Measurements from ENCODE around the gene EPB41L1.

EPB41L1 gene

DNA sequence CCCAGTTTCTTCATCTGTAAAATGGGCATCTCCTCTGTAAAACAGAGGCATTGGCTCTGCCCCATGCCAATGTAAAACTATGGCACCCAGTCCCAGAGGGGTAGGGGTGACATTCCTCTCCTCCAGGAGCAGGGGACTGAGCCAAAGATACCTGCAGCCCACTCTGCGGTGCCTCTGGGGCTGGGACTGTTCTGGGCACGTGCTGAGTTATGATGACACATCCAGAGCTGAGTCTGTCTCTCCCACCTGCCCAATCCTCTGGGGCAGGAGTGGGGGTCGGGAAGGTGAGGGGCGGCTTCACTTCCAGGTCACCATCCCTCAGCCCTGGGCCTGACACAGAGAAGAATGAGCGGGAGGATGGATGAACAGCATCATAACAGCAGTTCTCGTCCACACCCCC lies 111.6 kb downstream of the EPB41L1 start:
- DNase-seq, result no peak

DNA sequence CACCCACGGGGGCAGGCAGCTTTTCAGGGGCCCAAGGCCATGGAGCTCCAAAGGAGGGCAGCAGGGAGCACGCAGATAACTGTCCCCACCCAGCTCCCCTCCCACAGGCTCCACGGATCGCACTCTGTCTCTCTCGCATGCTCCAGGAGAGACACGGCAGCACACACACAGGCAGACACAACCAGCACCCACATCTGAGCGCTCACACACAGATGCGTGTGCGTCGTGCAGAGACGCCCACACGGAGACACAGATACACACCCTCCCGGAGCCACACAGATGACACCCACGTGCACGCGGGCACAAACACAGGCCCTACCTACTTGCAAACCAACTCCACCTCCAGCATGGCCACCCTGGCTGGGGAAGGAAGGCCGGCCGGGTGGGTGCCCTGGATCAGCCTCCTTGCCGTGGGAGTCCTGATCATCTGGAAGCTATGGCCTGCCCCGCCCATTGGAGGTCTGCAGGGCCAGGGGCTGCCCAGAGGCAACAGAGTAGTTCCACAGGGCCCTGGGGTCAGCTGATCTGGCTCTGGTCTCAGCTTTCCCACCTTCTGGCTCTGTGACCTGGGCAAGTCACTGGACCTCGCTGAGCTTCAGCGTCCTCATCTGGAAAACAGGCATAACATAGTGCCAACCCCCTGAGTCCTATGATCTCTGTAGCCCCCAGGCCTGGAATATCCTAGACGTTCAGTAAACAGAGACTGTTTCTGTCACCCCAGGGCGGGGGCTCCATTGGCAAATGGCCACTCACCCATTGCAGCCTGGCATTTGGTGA lies 113.3 kb downstream of the EPB41L1 start:
- no peak for DNase-seq

DNA sequence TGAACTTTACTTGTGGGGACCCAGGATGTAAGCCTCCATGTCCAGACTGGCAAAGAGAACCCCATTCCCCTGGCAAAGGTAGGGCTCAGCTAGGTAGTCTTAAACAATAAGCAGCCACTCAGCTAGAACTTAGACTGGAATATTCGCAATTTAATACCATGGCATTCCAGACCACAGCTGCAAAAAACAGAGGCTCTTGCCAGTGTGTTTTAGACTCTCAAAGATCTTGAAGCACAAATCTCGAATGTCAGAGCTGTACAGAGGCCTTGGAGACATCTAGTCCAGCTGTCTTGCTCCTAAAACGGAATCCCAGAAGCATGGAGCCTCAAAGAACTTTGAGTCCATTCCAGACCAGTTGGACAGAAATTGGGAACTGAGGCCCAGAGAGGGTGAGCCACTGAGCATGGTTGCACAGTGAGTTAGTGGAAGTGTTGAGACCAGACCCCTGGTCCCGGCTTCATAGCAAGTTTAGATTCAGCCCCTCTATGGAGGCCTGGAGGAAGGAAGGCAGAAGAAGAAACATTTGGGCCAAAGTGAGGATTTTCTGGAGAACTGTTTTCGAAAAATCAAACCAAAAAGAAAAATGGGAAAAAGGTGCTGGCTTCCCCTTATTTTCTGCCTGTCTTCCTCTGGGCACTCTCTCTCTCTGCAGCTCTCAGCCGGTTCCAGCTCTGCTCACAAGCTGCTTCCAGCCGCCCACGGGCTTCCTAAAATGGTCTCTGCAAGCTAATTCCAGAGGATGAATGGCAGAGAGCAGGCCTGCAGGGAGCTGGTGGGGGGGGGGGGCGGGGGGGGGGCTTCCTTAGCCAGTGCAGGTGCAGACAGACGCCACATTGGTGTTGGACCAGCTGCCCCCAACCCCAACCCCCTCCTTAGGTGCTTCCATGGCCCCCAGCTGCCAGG lies 114.2 kb downstream of the EPB41L1 start:
- no peak for DNase-seq

DNA sequence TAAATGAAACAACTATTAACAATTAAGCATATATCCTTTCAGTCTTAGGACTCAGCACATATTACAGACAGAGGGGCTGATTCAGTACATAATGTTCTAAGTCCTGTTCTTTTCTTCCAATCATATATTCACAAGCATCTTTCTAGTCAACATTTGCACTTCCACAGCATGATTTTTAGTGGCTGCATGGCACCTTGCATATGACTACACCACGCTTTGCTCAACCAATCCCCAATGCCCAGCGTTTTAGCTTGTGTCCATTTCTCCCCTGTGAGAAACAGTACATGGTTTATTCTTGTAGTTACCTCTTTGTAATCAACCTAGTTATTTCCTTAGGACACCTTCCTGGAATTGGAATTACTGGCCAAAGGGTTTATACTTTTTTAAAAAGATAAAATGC lies 115.0 kb downstream of the EPB41L1 start:
- no peak for DNase-seq

DNA sequence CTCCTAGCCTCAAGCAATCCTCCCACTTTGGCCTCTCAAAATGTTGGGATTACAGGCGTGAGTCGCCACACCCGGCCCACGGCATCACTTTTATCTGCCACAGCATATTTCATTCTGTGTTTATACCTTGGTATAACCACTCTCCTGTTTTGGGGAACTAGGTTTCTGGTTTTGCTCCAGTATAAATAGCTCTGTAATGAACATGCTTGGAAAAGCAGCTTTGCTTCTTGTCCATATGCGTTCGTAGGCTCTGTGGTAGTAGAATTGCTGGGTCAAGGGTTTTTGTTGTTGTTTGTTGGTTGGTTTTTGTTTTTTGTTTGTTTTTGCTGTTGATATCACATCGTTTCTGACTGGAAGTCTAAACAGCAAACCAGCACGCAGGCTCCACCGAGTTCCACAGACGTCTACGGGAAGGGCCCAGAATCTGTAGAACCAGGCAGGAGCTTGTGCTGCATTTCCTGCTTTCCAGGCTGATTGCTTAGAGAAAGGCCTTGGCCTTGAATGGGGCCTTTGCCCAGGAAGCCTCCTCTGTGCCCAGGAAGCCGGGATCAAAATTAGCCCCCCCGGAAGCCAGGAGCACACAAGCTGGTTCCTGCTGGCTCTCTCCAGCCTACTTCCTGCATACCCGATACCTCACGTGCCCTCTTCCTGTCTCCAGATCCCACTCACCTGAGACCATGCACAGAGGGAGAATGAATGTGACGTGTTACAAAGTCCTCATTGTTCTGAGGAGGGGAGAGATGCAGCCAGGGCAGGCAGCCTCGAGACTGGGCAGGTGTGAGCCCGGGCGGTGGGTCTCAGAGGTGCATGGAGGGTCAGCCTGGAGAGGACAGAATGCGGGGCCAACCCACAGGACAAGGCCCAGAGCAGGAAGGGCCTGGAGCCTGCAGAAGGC lies 116.5 kb downstream of the EPB41L1 start:
- no peak for DNase-seq

DNA sequence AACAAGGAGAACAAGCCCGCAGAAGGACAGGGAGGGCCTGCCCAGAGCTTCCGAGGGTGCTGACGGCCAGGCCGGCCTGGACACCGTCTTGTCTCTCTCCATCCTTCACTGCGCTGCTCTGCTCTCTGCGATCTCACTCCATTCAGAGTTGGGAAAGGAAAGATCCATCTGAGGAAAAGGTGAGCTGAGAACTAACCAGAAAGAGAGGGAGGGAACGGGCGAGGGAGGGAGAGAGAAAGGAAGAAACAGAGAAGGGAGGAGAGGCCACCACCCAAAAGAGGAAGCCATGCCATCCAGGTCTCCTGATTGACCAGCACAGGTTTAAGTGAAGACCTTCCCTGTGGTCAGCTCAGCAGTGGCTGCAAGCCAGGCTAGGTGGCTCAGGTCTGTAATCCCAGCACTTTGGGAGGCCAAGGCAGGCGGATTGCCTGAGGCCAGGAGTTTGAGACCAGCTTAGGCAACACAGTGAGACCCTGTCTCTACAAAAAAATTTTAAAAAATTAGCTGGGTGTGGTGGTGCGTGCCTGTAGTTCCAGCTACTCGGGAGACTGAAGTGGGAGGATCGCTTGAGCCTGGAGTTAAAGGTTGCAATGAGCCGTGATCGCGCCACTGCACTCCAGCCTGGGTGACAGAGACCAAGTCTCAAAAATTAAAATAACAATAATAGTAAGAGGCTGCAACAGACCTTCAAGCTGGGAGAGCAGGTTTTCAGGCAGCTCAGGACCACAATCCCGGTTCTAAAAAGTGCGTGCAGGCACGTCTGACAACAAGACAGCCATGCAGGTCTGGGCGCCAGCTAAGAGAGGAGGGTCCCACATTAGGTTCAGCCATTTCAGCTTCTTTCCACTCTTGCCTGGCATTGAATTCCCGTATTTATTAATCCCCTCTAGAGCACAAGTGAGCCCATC lies 117.4 kb downstream of the EPB41L1 start:
- DNase-seq, result no peak

DNA sequence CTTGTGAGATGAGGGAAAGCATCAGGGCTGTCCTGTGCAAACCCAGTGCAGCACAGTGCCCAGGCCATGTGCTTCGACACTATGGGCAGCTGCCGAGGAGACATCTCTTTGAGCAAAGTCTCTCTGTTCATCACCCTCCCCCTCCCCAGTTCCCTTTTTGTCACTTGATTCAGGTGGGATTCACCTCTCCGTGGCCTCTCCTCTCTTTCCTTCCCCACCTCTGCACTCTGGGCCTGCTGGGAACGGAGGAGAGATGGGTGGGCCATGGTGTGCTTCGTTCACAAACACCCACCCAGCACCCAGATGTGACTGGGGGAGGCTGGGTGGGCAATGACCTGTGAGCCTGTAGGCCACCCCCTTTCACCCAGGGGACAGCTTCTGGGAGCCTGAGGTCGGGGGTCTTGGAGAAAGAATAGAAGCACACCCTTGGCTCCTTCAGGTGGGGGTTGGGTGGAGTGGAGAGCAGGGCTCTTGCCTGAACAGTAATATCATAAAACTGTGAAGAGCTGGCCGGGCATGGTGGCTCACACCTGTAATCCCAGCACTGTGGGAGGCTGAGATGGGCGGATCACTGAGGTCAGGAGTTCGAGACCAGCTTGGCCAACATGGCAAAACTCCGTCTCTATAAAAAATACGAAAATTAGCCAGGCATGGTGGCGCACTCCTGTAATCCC lies 118.1 kb downstream of the EPB41L1 start:
- DNase-seq, result no peak

DNA sequence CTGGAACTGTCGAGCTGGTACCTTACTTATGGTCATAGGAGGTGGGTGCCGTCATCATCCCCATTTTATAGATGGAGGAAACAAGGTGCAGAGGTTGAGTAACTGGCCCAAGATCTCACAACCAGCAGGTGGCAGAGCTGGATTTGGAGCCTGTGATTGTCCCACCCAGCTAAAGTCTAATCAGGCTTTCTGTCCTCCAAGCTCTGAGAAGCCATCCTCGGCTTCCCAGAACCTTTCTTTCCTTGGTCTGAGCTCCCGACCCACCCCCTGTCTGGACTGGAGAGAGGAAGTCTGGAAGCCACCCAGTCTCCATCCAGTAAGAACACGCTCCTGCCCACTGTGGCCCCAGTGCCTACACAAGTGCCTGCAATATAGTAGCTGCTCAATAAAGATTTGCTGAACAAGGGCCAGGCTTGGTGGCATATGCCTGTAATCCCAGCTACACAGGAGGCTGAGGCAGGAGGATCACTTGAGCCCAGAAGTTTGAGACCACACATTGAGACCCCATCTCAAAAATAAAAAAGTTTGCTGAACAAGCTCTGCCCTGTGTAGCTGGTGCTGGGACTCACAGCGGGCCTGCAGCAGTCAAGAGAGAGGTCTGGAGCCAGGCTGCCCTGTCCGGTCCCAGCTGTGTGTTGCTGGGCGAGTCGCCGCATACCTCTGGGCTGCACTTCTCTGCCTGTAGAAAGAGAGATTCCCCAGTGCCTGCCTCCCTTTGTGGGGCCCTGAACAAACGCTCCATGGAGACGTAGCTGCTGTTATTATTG lies 119.1 kb downstream of the EPB41L1 start:
- DNase-seq, result no peak

DNA sequence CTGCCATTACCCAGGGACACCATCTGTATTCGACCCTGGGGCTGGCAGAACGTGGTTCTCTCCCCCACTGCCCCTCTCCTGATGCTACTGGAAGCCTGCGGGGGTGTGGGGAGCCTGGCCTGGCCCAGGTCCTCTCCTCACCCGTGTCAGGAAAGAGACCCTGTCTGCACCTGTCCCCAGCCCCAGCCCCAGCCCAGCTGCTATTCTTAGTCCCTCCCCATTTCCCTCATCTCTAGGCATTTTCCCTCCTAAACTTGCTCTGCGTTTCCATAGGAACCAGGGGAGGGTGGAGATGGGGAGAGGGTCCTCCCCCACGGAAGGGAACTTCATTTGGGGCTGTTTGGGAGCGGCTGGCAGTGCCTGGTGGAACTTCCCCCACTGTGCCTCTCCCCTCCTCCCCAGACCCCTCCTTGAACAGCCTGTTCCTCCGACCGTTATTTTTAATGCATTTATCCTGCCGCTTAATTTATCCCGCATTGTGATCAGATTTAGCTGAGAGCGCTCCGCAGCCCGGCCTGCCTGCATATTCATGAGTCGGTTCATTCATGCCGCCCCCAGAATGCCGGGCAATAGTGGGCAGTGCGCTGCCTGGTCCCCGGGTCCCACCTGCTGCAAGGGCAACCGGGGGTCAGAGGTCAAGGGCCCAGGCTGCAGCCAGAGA lies 119.8 kb downstream of the EPB41L1 start:
- no peak for DNase-seq

DNA sequence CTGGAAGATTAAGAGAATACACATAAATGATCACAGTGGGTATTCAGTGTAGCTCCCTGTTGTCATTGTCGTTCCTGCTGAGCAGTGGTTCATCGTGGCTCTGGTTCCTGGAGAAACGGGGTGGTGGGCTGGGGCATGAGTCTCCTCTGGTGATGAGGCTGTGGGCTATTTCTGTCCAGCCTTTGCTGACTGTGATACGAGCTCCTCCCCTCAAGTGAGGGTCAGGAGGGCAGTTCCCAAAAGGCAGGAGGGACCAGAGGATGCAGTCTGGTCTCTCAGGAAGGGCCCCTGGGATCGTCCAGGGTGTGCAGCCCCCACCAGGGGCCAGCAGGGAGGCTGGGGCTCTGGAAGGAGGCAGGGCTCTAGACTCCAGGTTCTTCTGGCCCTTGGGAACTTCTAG lies 120.5 kb downstream of the EPB41L1 start:
- no peak for DNase-seq

DNA sequence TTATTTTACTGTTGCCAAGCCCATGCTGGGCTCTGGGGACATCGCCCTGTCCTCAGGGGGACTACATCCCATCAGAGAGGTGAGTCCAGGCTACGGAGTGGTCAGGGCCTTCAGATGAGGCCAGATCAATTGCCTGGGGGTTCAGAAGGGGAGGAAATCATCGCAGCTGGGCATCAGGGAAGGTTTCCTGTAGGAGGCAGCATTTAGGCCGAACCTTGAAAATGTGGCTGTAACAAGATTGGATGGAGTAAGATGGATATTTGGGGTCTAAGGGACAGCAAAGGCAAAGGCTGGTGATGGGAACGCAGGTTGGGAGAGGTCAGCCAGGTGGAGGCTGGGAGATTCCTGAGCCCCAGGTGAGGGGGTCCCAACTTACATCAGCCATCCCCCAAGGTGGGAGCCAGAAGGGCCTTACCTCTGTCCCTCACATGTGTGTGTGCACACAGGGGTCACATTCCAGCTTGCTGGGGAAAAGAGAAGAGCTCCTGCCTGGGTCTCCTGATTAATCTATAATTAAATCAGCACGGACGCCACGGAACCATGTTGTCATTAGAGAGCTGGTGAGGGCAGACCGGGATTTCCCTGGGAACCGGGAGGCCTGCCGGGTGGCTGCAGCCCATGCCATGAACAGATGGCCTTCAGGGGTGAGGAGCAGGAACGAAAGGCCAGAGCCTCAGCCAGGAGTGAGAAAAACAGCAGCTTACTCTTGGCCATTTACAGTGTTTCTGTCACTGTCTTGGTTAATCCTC lies 121.1 kb downstream of the EPB41L1 start:
- no peak for DNase-seq

DNA sequence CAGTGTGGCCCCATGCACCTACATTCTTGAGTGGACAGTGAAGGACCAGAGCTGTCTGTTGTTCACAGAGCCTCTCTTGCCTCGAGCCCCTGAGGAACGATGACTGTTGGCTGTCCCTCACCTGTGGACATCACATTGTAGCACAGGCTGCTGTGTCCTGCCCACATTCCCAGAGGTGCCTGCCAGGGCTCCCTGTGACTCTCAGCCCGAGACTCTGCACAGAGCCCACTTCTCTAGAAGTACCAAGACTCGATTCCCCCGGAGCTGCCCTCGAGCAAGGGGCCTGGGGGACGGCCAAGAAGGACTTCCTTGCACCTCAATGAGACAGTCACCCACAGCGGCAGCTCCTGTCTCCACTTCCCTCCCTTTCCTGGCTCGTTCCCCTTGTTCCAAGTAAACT lies 123.0 kb downstream of the EPB41L1 start:
- no peak for DNase-seq

DNA sequence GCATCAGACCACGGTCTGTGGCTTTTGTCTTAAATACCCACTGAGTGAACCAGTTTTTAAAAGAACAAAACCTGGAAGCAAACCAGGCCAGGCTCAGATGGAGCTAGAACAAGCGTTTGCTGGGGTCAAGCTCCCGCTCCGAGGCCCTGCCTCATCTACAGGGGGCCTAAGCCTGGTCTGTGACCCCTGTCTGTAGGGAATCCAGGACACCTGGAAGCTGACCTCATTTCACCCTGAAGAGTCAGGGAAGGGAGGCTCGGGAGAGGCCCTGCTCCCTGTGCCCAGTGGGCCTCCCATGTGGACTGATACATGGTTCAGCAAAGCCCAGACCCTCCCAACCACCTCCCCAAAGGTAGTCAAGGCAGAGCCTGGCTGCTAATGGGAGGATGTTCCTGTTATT lies 124.8 kb downstream of the EPB41L1 start:
- DNase-seq, result no peak

DNA sequence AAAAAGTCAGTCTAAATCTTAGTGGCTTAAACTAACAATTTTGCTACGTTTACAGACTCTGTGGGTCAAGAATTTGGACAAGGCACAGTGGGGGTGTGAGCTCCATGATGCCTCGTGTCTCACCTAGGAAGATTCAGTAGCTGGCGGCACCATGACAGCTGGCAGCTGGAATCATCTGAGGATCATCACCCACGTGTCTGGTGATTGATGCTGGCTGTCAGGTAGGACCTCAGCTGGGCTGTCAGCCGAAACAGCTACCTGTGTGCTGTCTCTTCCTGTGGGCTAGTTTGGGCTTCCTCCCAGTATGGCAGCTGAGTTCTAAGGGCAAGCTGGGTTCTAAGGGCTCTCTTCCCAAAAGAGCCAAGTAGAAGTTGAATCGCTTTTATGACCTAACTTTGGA lies 125.2 kb downstream of the EPB41L1 start:
- no peak for DNase-seq

DNA sequence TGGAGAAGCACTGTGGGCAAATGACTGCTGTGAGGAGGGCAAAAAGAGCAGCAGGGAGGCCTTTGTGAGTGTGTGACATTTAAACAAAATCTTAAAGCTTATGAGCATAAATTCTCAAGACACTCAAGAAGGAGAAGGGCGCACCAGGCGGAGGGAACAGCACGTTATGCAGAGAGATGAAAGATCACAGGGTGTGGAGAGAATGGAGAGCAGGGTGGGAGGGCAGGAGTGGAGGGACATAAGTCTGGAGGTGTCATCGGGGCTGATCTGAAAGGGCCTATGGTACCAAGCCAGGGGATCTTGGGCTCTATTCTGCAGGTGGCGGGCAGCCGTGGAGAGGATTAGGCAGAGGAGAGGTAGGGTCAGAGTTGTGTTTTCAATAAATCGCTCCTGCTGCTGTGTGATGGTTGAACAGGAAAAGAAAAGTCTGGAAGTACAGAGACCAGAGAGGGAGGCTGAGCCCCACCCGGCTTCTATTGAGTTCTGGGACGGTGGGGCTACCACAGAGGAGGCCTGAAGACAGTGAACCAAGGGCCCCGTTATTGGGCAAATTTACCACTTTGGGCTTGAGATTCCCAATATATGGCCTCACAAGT lies 127.3 kb downstream of the EPB41L1 start:
- DNase-seq, result no peak

All from fibroblast of skin of right biceps (primary cell).